Measurements from ENCODE around the gene CABLES2.

GRCh38 chr20:62405108-62405980, 1.7 kb downstream of the CABLES2 start:
- peak; percentile 29; the same call in 1 of the 2 replicates for TF ChIP-seq CTCF (IDR thresholded peaks at IDR 0.05)
- TF ChIP-seq SP1 (CRISPR knock-in tag; conservative IDR thresholded peaks at IDR 0.05) = no peak
- TF ChIP-seq ATF6 (CRISPR knock-in tag; IDR thresholded peaks at IDR 0.05) = no peak
